Sciatic nerve (tissue), 2 donors: ENCODE data around the gene MYNN. TPM values are rescaled to one million over a fixed set of nuclear protein-coding genes. Genes with fewer than 3 reads are reported as not detected.

Source experiments
- ATAC-seq: fragments of 200-7000 bp; cut with Tn5 transposase; one replicate; pipeline ENCODE4 v1.9.1; 2020; ENCODE audit warnings: mild to moderate bottlenecking, moderate library complexity
- DNase-seq: peaks from one replicate; pipeline ENCODE4 v3.0.0-alpha.2; 2020; ENCODE audit warnings: low spot score
- intact Hi-C: fragments of 100-400 bp; cut with DNase I; formaldehyde crosslinking; loops from one replicate; pipeline ENCODE4 v1.14.2; 2022
- total RNA-seq: library from RNA; stranded (reverse); fragmentation: NEBNext Ultra II Directional; extraction: Animal tissue kit (Norgen Biotek cat#: 25700); gene quantifications from one replicate; pipeline ENCODE4 v1.2.1, GENCODE V29; 2021
- donor health status: DM: no; HTN: no; CAD: no.
- donor health status: DM: no; HTN: no; CAD: no.

The MYNN gene
- total RNA-seq, 1 donor from 2014 or later, result 19.9 TPM

DNA sequence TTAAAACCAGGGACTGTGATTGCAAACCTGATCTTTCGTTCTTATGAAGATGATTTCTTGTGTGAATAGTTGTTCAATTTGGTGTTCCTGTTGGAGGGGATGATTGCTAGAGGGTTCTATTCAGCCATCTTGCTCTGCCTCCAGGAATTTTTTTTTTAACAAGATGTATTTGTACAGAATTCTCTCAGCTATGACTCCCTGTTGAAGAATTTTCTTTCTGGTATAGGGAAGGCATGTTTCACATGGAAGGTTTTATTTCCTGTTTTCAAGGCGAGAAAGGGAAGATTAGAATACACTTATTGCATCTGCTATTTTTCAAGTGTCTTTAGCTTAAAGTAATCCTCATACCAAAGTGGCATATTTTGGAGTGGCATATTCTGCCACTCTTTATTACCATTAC, 45.1 kb downstream of the MYNN start:
- DNase-seq (no peak), ATAC-seq (no peak)
- intact Hi-C loops, result no loop called here

DNA sequence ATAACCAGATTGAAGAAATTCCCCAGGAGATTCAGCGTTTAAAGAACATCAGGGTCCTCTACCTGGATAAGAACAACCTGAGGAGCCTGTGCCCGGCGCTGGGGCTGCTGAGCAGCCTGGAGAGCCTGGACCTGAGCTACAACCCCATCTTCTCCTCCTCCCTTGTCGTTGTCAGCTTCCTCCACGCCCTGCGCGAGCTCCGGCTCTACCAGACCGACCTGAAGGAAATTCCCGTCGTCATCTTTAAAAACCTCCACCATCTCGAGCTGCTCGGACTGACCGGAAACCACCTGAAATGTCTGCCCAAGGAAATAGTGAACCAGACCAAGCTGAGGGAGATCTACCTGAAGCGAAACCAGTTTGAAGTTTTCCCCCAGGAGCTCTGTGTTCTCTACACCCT, 48.9 kb downstream of the MYNN start:
- intact Hi-C loops, result no loop called here
- no peak for DNase-seq
- ATAC-seq, result no peak

DNA sequence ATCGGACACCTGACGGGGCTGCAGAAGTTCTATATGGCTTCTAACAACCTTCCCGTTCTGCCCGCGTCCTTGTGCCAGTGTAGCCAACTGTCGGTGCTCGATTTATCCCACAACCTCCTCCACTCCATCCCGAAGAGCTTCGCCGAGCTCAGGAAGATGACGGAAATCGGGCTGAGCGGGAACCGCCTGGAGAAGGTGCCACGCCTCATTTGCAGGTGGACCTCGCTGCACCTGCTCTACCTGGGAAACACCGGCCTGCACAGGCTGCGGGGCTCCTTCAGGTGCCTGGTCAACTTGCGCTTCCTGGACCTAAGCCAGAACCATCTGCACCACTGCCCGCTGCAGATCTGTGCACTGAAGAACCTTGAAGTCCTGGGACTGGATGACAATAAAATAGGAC, 49.3 kb downstream of the MYNN start:
- ATAC-seq, result no peak
- no peak for DNase-seq
- intact Hi-C loops, result no loop called here

DNA sequence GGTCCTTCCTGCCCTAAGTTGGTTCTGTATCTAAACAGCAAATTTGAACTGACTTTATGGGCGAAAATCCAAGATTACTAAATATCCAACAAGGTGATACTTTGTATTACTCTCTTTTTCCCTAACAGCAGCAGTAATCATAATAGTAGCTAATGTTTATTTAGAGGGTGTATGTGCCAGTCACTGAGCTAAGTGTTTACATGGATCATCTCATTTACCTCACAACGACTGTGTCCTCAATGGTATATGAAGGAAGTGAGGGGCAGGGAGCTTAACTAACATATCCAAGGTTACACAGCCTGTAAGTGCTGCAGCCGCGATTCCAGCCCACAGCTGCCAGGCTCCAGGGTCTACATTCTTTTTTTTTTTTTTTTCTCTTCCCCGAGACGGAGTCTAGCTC, 49.8 kb downstream of the MYNN start:
- ATAC-seq (no peak), DNase-seq (no peak)
- intact Hi-C loops, result no loop called here

DNA sequence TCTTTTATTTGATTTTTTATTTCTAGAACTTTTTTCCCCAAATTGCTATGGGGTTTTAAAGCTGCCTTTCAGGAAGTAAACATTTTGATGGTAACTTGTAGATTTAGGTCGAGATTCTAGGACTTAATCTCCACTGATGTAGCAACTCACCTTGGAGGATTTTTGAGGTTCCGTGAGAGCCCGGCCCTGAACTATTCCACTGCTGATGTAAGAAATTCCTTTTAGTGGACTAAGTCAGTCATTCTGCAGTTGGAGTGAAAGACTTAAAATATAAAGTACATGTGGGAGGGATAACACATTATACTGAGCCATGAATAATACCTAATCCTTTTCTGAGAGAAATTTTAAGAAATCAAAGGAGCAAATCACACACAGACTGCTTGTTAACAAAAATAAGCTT, 52.1 kb downstream of the MYNN start:
- intact Hi-C loops, result no loop called here
- no peak for DNase-seq
- ATAC-seq, result no peak

DNA sequence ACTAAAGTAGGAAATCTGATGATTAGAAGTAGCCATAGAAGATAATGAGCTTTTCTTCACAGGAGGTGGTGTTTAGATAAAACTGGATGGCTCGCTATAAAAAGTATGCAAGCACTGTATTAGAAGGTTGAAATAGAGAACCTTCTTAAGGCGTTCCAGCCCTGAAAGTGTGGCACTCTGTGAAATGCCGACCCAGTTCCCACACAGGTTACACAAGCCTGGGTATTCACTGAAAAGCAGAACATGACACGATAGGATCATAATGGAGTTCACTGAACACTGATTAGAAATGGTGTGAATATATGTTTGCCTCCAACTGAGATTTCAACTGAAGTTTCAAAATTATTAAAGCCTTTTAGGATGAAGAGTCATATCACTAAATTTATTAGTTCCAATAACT, 54.5 kb downstream of the MYNN start:
- no peak for DNase-seq
- intact Hi-C loops, result no loop called here
- no peak for ATAC-seq

DNA sequence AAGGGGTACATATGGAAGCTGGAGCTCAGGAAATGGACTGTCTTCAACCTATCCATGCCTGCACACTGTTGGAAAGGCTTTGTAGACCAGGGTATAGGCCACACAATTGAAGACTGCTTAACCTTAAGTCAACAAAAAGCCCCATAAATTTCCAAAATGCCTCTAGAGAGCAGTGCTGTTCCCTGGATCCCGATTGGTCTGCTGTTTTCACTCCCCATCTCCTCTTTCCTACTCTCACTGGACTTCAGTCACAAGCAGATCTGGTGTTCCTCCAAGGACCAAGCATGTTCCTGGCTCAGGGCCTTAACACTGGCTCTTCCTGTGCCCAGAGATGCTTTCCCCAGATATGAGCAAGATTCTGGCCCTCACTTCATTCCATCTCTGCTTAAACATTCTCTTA, 62.3 kb downstream of the MYNN start:
- ATAC-seq (no peak), DNase-seq (no peak)
- intact Hi-C loops, result no loop called here

DNA sequence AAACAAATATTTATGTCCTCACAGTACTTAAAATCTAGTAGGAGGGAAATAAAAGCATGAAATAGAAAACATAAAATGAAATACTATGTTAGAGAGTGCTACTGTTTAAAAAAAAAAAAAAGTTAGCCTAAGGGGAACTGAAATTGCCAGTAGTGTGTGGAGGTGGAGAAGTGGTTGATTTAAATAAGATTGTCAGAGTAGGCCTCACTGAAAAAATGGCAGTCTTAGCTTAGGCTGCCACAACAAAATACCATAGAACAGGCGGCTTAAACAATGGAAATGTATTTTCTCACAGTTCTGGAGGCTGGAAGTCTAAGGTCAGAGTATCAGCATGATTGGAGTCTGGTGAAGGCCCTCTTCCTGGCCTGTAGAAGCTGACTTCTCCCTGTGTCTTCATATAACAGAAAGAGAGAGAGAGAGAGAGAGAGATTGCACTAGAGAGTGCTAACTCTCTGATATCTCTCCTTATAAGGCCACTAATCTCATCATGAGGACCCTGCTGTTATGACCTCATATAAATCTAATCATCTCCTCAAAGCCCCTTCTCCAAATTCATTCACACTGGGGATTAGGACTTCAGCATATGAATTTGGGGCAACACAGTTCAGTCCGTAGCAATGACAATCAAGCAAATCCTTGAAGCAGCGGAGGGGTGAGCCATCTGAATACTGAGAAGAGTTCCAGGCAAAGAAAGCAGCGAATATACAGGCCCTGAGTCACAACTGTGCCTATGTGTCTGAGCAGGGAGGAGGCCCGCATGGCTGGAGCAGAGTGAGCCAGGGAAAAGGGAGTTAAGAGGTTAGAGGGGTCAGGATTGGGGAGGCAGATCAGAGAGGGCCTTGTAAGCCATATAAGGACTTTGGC, 63.1 kb downstream of the MYNN start:
- intact Hi-C loops, result no loop called here
- ATAC-seq (no peak), DNase-seq (no peak)

DNA sequence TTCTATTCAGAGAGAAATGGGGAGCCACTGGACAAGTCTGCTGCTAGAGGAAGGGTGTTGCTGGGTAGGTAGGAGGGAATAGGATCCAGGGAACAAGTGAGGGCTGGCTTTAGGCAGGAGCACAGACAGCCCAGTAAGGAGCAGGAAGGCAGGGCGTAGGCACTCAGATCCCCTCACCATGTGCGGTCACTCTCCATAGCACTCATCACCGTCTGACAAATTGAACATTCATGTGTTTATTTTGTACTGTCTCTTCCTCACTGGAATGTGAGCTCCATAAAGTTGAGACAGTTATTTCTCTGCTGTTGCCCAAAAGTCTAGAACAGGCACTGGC, 63.7 kb downstream of the MYNN start:
- DNase-seq (no peak), ATAC-seq (no peak)
- intact Hi-C loops, result no loop called here

DNA sequence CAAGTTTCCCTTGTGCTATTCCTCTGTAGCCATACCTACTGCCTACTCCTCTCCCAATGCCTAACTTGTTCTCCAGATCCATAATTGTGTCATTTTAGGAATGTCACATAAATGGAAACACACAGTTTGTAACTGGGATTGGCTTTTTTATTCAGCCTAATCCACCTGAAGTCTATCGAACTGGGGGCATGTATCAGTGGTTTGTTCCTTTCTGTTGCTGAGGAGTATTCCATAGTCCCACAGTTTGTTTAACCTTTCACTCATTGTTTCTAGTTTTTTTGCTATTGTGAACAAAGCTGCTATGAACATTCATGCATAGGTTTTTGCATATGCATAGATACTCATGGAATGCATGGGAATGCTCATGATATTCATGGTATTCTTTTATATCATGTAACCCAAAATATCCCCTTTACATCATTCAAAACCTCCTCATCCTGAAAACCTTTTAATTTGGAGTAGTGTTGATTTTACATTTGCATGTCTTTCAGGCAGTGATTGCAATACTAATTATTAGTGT, 65.4 kb downstream of the MYNN start:
- ATAC-seq, result no peak
- intact Hi-C loops, result no loop called here

More for the DNA sequence above, 65.4 kb downstream of the MYNN start:
- no peak for DNase-seq

Other genes starting within 250 kb of the MYNN start
- gene MECOM, start 109.7 kb upstream of the MYNN start, total RNA-seq, result 40.4 TPM
- 6.3 TPM for gene TERC, start 8.3 kb upstream of the MYNN start, total RNA-seq
- 2.3 TPM for gene ACTRT3, start 3.8 kb upstream of the MYNN start, total RNA-seq
- gene LRRIQ4, start 39.5 kb downstream of the MYNN start, total RNA-seq, result not detected
- 4.7 TPM for gene LRRC34, start 39.5 kb downstream of the MYNN start, total RNA-seq
- gene LRRC31, start 96.5 kb downstream of the MYNN start, total RNA-seq, result not detected
- not detected for gene SAMD7, start 138.2 kb downstream of the MYNN start, total RNA-seq
- 232 TPM for gene SEC62, start 193.4 kb downstream of the MYNN start, total RNA-seq